ENCODE results near the gene C1R. TPM values are rescaled to one million over a fixed set of nuclear protein-coding genes. Genes with fewer than 3 reads are reported as not detected.

The C1R gene
- total RNA-seq, 6 experiments from 2014 or later, result 9.3 to 43.4 (median 36.0) TPM

GRCh38 chr12:7066596-7066995 is 25.6 kb downstream of the C1R start:
- DNase-seq, result no peak
- H3K4me3 Mint-ChIP-seq, result no peak overlapping the region
- peaks cover 4% of the 10 kb centered on the region for H3K27me3 Mint-ChIP-seq (ENCODE audit: insufficient read depth)
- TF ChIP-seq CTCF (IDR thresholded peaks at IDR 0.05), result no peak
- H3K4me1 Mint-ChIP-seq (ENCODE audit: low read depth), result peaks cover 11% of the 10 kb centered on the region
- H3K27ac Mint-ChIP-seq, result no peak overlapping the region
- H3K9me3 Mint-ChIP-seq, result no peaks in the 10 kb centered on the region
- H3K36me3 Mint-ChIP-seq (ENCODE audit: low read depth), result peaks cover 7% of the 10 kb centered on the region; the same call in 1 of the 2 replicates

- DNase-seq, result no peak
- H3K27me3 Mint-ChIP-seq (ENCODE audit: insufficient read depth), result peaks cover 4% of the 10 kb centered on the region
- no peak for TF ChIP-seq CTCF (IDR thresholded peaks at IDR 0.05)
- H3K4me1 Mint-ChIP-seq (ENCODE audit: low read depth), result peaks cover 24% of the 10 kb centered on the region
- no peak overlapping the region for H3K27ac Mint-ChIP-seq
- H3K4me3 Mint-ChIP-seq, result no peak overlapping the region
- H3K36me3 Mint-ChIP-seq (ENCODE audit: low read depth), result peaks cover 7% of the 10 kb centered on the region; the same call in 1 of the 2 replicates
- no peaks in the 10 kb centered on the region for H3K9me3 Mint-ChIP-seq
These were observed 27.1 kb downstream of the C1R start for GRCh38 chr12:7065073-7065623.

GRCh38 chr12:7064516-7064915 is 27.7 kb downstream of the C1R start:
- Mint-ChIP-seq H3K27ac (no peak overlapping the region), H3K9me3 (no peaks in the 10 kb centered on the region), H3K36me3 (ENCODE audit: low read depth) (peaks cover 7% of the 10 kb centered on the region; the same call in 1 of the 2 replicates), H3K4me3 (no peak overlapping the region), H3K27me3 (ENCODE audit: insufficient read depth) (peaks cover 4% of the 10 kb centered on the region), H3K4me1 (ENCODE audit: low read depth) (peaks cover 30% of the 10 kb centered on the region)
- no peak for TF ChIP-seq CTCF (IDR thresholded peaks at IDR 0.05)
- DNase-seq, result no peak

- Mint-ChIP-seq H3K4me3 (peak overlapping the region; percentile 89; the same call in 1 of the 2 replicates), H3K27ac (peak overlapping the region; percentile 95; the same call in 1 of the 2 replicates), H3K9me3 (no peaks in the 10 kb centered on the region), H3K27me3 (ENCODE audit: insufficient read depth) (peaks cover 8% of the 10 kb centered on the region; the same call in 1 of the 2 replicates), H3K36me3 (ENCODE audit: low read depth) (peaks cover 3% of the 10 kb centered on the region; the same call in 1 of the 2 replicates), H3K4me1 (ENCODE audit: low read depth) (peaks cover 19% of the 10 kb centered on the region)
- DNase-seq, result no peak
- TF ChIP-seq CTCF (IDR thresholded peaks at IDR 0.05), result no peak
These were observed 30.6 kb downstream of the C1R start for GRCh38 chr12:7061596-7061995.

- Mint-ChIP-seq H3K27me3 (ENCODE audit: insufficient read depth) (peaks cover 13% of the 10 kb centered on the region), H3K4me1 (ENCODE audit: low read depth) (peaks cover 19% of the 10 kb centered on the region), H3K27ac (peak overlapping the region; percentile 95), H3K4me3 (peak overlapping the region; percentile 89), H3K36me3 (ENCODE audit: low read depth) (no peaks in the 10 kb centered on the region), H3K9me3 (no peaks in the 10 kb centered on the region)
- no peak for DNase-seq
- TF ChIP-seq CTCF (IDR thresholded peaks at IDR 0.05), result no peak
These were observed 31.1 kb downstream of the C1R start for GRCh38 chr12:7061138-7061537.
